GM18505 (cell line): ENCODE measurements around the gene PDIA5.

ENCODE experiments used
- ATAC-seq: cut with Tn5 transposase; IDR thresholded peaks from one replicate; pipeline ENCODE4 v1.9.1; 2021; ENCODE audit not compliant: unreplicated experiment
- POLR2A ChIP-seq: IDR thresholded peaks from 4 replicates; pipeline ENCODE4 v1.6.1; 2011; ENCODE audit warnings: borderline replicate concordance; ENCODE audit not compliant: insufficient read depth, insufficient read length; ENCODE audit errors: extremely low read depth

The PDIA5 gene

GRCh38 chr3:123194552-123194951, 127.7 kb downstream of the PDIA5 start:
- TF ChIP-seq POLR2A: no peak
- ATAC-seq: no peak

- no peak for TF ChIP-seq POLR2A
- ATAC-seq: no peak
These were observed 131.5 kb downstream of the PDIA5 start for GRCh38 chr3:123198372-123198771.

DNA sequence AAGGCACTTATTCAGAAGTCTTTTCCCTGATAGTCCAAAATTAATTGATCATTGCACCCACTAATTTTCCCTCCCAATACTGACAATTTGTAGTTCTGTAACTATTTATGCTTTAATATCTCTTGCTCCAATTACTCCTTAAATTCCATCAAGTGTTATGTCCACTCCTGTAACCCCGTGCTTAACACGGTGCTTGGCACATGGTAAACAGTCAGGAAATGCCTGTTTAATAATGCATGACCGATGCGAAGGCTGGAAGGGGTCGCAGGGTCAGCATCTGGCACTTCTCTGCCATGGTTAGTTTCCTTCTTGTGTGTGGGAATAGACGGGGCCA, 134.4 kb downstream of the PDIA5 start:
- ATAC-seq: no peak
- no peak for TF ChIP-seq POLR2A

- TF ChIP-seq POLR2A: peak; percentile 86
- ATAC-seq: peak; percentile 96
These were observed 135.0 kb downstream of the PDIA5 start, which contains the start of gene SEC22A for GRCh38 chr3:123201557-123202427. Gene SEC22A, plus strand, starts transcription at chr3:123201943. Its CDS starts 7,275 bp downstream, at chr3:123209218.

- ATAC-seq: no peak
- TF ChIP-seq POLR2A: no peak
These were observed 135.6 kb downstream of the PDIA5 start for GRCh38 chr3:123202451-123202850.
